Stimulated activated CD4-positive, alpha-beta T cell treated with anti-CD3 and anti-CD28 coated beads, Interleukin-2, amount 100 ng/mL, for 4 hours (primary cell): ENCODE results near the gene MED15.

Source experiments
- DNase-seq: peaks from one replicate; pipeline ENCODE4 v3.0.0-alpha.2; 2020; ENCODE audit warnings: low read depth

The MED15 gene

GRCh38 chr22:20509344-20510047, 2.1 kb downstream of the MED15 start:
- DNase-seq: peak; percentile 64

- DNase-seq: no peak
These were observed 3.6 kb downstream of the MED15 start for GRCh38 chr22:20510811-20511577.

- no peak for DNase-seq
These were observed 4.3 kb downstream of the MED15 start for GRCh38 chr22:20511578-20512229.

GRCh38 chr22:20514658-20515406, 7.4 kb downstream of the MED15 start:
- no peak for DNase-seq

GRCh38 chr22:20516399-20516798, 9.0 kb downstream of the MED15 start:
- DNase-seq: no peak

GRCh38 chr22:20517422-20517821, 10.0 kb downstream of the MED15 start:
- DNase-seq: no peak

GRCh38 chr22:20517841-20518592, 10.6 kb downstream of the MED15 start:
- DNase-seq: no peak

GRCh38 chr22:20519558-20519957, 12.1 kb downstream of the MED15 start:
- no peak for DNase-seq

GRCh38 chr22:20520093-20520511, 12.7 kb downstream of the MED15 start:
- no peak for DNase-seq

- DNase-seq: no peak
These were observed 15.0 kb downstream of the MED15 start for GRCh38 chr22:20522134-20523004.

GRCh38 chr22:20523086-20523983, 15.9 kb downstream of the MED15 start:
- DNase-seq: no peak

- DNase-seq: no peak
These were observed 16.6 kb downstream of the MED15 start for GRCh38 chr22:20524004-20524481.

- DNase-seq: no peak
These were observed 17.6 kb downstream of the MED15 start for GRCh38 chr22:20525048-20525447.

GRCh38 chr22:20526305-20526627, 18.9 kb downstream of the MED15 start:
- no peak for DNase-seq

- DNase-seq: no peak
These were observed 19.4 kb downstream of the MED15 start for GRCh38 chr22:20526628-20527355.

- no peak for DNase-seq
These were observed 21.1 kb downstream of the MED15 start for GRCh38 chr22:20528405-20528978.

GRCh38 chr22:20530368-20531153, 23.2 kb downstream of the MED15 start:
- DNase-seq: no peak

- no peak for DNase-seq
These were observed 23.7 kb downstream of the MED15 start for GRCh38 chr22:20531154-20531403.
